SW480 (cell line): ENCODE measurements around the gene CHMP1B.

Source experiments
- DNase-seq: peaks from one replicate; pipeline ENCODE4 v3.0.0-alpha.2; 2016; ENCODE audit warnings: low spot score

CHMP1B gene

DNA sequence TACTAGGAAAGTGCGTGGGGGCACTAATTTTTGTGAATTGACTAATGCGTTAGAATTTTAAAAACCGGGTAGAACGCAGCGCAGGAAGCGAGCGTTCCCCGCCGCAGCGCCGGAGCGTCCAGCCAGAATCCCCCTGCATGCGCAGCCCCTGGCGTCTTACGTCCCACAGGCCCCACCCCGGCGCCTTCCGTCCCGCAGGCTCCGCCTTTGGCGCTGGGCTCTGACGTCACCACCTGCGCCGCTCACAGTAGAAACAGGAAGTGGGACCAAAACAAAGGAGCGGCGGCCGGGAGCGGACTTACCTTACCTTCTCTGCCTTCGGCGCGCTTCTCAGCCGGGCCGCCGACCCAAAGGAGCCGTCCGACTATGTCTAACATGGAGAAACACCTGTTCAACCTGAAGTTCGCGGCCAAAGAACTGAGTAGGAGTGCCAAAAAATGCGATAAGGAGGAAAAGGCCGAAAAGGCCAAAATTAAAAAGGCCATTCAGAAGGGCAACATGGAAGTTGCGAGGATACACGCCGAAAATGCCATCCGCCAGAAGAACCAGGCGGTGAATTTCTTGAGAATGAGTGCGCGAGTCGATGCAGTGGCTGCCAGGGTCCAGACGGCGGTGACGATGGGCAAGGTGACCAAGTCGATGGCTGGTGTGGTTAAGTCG is at the start of gene CHMP1B:
CHMP1B (plus strand) TSS at position 268 of the 660 bp plus-strand sequence; CDS start at position 367, 99 bp downstream.
- DNase-seq = peak; percentile 95

- DNase-seq = no peak
Observed at GRCh38 chr18:11801573-11801972, 49.6 kb upstream of the CHMP1B start.

DNA sequence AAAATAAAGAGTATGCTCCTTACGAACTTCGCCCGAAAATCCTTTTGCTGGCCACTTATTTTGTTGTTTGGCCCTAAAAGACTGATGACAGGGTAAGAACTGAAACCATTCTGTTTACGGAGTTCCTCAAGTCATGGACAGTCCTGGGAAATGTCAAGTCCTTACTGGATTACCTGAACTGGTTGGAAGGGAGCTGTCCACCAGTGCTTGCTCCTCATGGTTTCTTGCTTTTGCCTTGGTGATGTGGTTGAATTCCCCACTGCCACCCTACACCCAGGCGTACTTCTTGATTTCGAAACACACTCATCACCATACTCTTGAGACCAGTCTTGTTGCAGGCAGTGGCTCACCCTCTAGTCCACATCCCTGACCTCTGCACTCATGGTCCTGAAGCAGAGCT is 49.1 kb upstream of the CHMP1B start:
- DNase-seq = no peak

- DNase-seq = no peak
Observed at GRCh38 chr18:11802586-11802985, 48.6 kb upstream of the CHMP1B start.

- no peak for DNase-seq
Observed at GRCh38 chr18:11807233-11807632, 44.0 kb upstream of the CHMP1B start.

- DNase-seq = no peak
Observed at GRCh38 chr18:11808001-11808855, 43.0 kb upstream of the CHMP1B start.

GRCh38 chr18:11809895-11810294 is 41.3 kb upstream of the CHMP1B start:
- DNase-seq = no peak

DNA sequence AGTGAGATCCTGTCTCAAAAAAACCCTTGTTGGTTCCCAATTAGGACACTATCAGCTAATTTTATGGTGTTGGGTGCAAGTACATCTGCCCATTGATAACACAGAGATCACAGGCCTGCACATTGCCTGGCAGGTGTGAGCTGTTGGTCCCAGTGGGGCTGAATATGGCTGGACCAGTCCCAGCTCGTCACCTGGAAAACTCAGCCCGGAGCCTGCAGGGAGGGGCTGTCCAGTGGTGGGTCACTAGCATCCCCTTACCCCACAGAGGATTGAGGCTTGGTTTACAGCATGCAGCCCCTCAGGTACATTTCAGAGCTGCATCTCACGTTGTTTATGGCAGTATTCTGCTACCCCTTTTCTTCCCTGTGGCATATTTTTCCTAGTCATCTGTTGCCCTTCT is 40.8 kb upstream of the CHMP1B start:
- no peak for DNase-seq

- no peak for DNase-seq
Observed at GRCh38 chr18:11811009-11811408, 40.2 kb upstream of the CHMP1B start.

- no peak for DNase-seq
Observed at GRCh38 chr18:11817229-11817628, 34.0 kb upstream of the CHMP1B start.

DNA sequence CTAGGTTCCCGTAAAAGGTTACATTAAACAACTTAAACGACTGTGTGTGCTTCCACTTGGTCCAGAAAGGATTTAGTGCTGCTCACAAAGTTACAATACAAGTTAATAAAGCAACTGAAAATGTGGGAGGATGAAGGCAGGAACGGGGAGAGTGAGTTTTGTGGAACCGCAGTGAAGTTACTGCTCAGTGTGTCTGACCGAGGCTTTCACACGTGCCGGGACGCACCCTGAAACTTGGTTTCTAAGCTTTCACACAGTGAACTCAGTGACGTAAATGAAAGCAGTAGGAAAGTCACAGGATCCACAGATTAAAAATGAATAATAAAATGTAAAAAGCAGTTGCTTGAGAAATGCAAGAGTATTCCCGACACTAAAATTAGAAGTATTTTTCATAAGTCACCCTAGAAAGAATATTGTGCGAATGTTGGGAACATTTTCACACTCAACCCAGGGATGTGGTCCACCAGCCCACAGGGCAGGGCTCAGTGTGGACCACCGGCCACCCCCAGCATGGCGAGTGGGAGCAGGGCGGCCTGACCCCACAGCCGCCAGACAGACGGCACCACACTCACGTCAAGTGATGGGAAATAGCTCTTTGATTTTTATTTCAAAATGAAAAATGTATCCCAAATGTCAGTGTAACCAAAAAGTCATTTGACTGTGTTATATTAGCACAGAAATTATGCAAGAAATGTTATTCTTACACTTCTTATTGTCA is 32.6 kb upstream of the CHMP1B start:
- no peak for DNase-seq

- DNase-seq = no peak
Observed at GRCh38 chr18:11819938-11820337, 31.3 kb upstream of the CHMP1B start.

GRCh38 chr18:11820697-11821096 is 30.5 kb upstream of the CHMP1B start:
- no peak for DNase-seq

- DNase-seq = no peak
Observed at GRCh38 chr18:11821208-11821607, 30.0 kb upstream of the CHMP1B start.

DNA sequence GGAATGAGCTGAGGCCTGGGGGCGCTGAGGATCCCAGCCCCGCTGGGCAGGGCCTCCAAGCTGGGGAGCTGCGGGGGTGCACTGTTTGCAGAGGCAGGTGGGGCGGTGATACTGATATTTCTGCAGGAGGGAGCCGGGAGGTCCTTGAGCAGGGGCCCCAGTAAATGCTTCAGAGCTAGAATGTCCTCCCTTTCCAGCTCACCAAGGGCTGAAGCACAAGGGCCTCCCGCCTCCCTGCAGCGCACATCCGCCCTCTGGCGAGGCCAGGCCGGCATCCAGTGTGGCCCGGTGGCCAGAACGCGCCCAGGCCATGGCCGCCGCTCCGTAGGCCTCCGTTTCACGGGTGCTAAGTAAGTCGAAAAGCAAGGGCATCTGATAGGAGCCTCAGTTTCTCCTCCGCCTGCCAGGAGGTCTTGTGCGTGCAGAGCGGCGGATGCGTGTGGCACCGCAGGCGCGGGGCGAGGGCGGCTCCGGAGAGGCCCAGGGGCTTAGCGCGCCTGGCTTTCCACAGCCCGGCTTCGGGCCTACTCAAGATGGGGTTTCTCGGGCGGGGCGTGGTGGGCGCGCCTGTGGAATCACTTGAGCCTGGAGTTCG is 29.5 kb upstream of the CHMP1B start:
- no peak for DNase-seq

DNA sequence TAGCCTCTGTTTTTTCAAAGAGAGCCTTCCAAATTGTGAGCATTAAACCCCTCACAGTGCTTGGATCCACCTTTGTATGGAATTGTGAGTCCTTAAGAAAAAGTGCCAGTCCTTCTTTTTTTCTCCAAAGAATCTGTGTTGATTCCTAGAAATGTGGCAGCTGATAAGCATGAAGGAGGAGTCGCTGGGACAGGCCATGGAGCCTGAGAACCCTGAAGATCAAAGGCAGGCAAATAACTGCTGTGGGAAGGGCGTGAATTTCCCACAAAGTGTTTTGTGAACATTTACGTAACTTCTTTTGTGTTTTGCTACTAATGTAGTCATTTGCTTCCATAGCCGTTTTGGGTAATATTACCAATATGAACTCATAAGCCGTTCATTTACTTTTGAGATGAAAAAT is 27.7 kb upstream of the CHMP1B start:
- DNase-seq = peak; percentile 56

DNA sequence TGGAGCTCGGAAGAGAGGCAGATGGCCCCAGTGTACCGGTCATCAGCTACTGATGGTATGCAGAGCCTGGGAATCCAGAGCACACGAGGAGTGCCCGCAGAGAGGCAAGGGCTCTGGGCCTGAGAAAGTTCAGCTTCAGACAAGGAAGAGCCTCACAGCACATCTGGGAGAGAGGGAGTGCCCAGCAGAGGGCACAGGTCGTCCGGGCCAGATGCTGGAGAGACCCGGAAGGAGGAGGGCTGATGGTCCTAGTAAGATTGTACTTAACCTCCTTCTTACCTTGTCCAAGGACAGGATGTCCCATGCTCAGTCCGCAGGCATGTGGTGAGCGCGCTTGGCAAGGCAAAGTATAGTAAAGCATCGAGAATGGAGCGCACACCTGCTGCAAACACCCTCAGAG is 24.4 kb upstream of the CHMP1B start:
- DNase-seq = no peak

GRCh38 chr18:11828786-11829432 is 22.3 kb upstream of the CHMP1B start:
- DNase-seq = no peak

- no peak for DNase-seq
Observed at GRCh38 chr18:11830585-11830984, 20.6 kb upstream of the CHMP1B start.

DNA sequence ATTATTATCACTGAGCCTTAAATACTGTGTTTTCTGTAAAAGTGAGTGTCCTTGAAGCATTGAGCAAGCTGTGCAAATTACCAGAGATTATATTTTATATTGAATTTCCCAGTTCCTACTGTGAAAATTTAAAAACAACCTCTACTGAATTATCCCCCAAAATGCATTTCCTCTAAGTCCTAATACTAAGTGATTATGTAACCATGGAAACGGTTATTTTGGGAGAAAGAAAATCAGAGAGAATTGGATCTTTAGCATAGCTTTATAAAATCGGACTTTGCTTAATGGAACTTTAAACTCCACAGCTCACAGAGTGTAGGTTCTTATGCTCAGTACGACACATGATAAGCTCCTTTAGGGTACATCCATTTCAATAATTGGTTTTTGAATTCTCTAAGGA is 19.3 kb upstream of the CHMP1B start:
- DNase-seq = no peak

DNA sequence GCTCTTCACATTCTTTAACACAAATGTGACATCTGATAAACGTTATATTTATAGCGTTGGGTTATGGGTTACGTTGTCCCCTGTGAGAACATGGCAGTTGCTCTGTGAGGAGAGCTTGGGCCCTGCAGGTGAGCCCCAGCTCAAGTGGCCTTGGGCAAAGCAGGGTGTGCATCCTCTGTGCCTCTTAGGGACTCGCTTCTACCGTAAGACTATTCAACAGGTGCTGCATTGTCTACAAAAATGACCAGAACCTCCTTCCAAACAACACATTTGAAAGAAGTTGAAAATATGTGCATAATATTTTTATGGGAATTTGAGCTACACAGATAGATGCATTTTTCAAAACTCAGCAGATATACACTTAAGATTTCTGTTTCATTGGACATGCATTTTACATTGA is 16.4 kb upstream of the CHMP1B start:
- DNase-seq = no peak

DNA sequence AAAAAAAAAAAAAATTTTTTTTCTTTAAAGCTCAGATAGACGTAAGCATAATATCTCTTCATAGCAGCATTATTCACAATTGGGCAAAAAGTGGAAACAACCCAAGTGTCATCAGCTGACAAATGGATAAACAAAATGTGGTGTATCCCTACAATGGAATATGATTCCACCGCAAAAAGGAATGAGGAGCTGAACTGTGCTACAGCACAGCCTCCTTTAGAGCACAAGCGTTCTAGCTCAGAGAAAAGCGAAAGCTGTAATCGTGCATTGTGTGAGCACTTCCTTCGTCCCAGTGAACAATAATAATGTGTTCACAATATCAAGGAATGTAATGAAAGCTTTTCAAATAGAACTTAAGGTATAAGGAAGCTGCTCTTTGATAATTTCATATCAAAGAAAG is 11.7 kb upstream of the CHMP1B start:
- DNase-seq = no peak
